Heart right ventricle (tissue), 16 donors: ENCODE results near the gene TCF4. TPM values are rescaled to one million over a fixed set of nuclear protein-coding genes. Genes with fewer than 3 reads are reported as not detected.
A peak's percentile ranks its signal among the peaks of the same experiment; 100 is the strongest.

ENCODE experiments used
- ATAC-seq, 8 donors: fragments of 200-7000 bp; cut with Tn5 transposase; one replicate each; pipeline ENCODE4 v1.9.1; 2020; ENCODE audit warnings: mild to moderate bottlenecking in 8 of 8, moderate library complexity in 8 of 8, moderate number of reproducible peaks in 1 of 8
- DNase-seq, 2 donors: peaks; one replicate each; pipeline ENCODE4 v3.0.0-alpha.2; 2020
- H3K27ac ChIP-seq, 10 donors: fragments of 200-600 bp; sonication (generic) in 2 of 10; one replicate each; pipeline versions ENCODE4 v1.5.0 to v1.8.0; 2020 to 2022; ENCODE audit warnings: mild to moderate bottlenecking in 3 of 10
- H3K27me3 ChIP-seq, 7 donors: fragments of 200-600 bp; one replicate each; pipeline ENCODE4 v1.8.0; 2021 to 2022; ENCODE audit warnings: mild to moderate bottlenecking in 2 of 7
- H3K36me3 ChIP-seq, 9 donors: fragments of 200-600 bp; sonication (generic) in 1 of 9; one replicate each; pipeline versions ENCODE4 v1.5.0 to v1.8.0; 2020 to 2022; ENCODE audit warnings: mild to moderate bottlenecking in 2 of 9
- H3K4me1 ChIP-seq, 9 donors: fragments of 200-600 bp; sonication (generic) in 1 of 9; one replicate each; pipeline versions ENCODE4 v1.5.0 to v1.8.0; 2020 to 2022; ENCODE audit warnings: mild to moderate bottlenecking in 4 of 9
- H3K4me3 ChIP-seq, 10 donors: fragments of 200-600 bp; sonication (generic) in 2 of 10; one replicate each; pipeline versions ENCODE4 v1.5.0 to v1.8.0; 2020 to 2022; ENCODE audit warnings: mild to moderate bottlenecking in 7 of 10, moderate library complexity in 2 of 10
- H3K9me3 ChIP-seq, 11 donors: fragments of 200-600 bp in 10 of 11; sonication (generic) in 2 of 11; one replicate each; pipeline versions ENCODE4 v1.5.0 to v1.8.0; 2013 to 2022; ENCODE audit warnings: mild to moderate bottlenecking in 2 of 11, control low read depth in 1 of 11, moderate library complexity in 1 of 11
- CTCF ChIP-seq, 9 donors: fragments of 200-600 bp; sonication (generic) in 2 of 9; IDR thresholded peaks; one replicate each; pipeline versions ENCODE4 v1.5.0 to v1.8.0; 2021 to 2022; ENCODE audit warnings: antibody characterized with exemption in 9 of 9, mild to moderate bottlenecking in 5 of 9, moderate library complexity in 1 of 9
- WGBS, 2 donors: extraction: QIAGEN DNeasy Blood & Tissue Kit; methylation state at CpG; one replicate each; pipeline ENCODE4 v1.1.7; 2013; ENCODE audit warnings: inconsistent platforms in 1 of 2; 5-methylcytosine and 5-hydroxymethylcytosine counted together
- intact Hi-C, 10 donors: fragments of 100-400 bp; cut with DNase I; formaldehyde crosslinking; loops; one replicate each; pipeline versions ENCODE4 v1.11.1 to v1.14.2; 2022
- polyA plus RNA-seq, 2 donors: library from polyadenylated mRNA; stranded (reverse); fragments of 200-250 nt; gene quantifications; one replicate each; pipeline ENCODE4 v1.2.3, GENCODE V29; 2013
- total RNA-seq, 10 donors: library from RNA; stranded (reverse); fragmentation: NEBNext Ultra II Directional in 3 of 10; extraction: Animal tissue kit (Norgen Biotek cat#: 25700) in 3 of 10; gene quantifications; one replicate each; pipeline versions ENCODE4 v1.2.1 to v1.2.4, GENCODE V29; 2021 to 2023
- donor health status: Arrhythmogenic right ventricular cardiomyopathy.
- donor health status: ischemic (EF 13 %, LVEDD 7.1; RV severe dilation, severe dysfunction).
- donor health status: healthy with polysubstance abuse.
- donor health status: DM: no; HTN: yes; CAD: no.
- donor health status: DM: no; HTN: no; CAD: no.
- donor health status: ischemic (EF 25% LVEDD 6.9; RV normal size, moderate dysfunction).
- donor health status: ischemic (EF 25% LVEDD 5.7; RV mildly dilated, moderate dysfunction).
- donor health status: healthy.
- donor health status: DM: yes; HTN: yes; CAD: no.
- donor health status: Ischemic cardiomyopathy.
- donor health status: ischemic (EF 35%, LVEDD 5.7; RV mildly dilated, moderate dysfunction).
- donor health status: nonischemic (EF 11% LVEDD 7.7; RV severe dilation, severe dysfunction).
- donor health status: DM: yes; HTN: yes; CAD: no.
- donor health status: PGD.
- donor health status: ischemic (EF 29% LVEDD 5.4; RV normal size, mild dysfunction).
- donor health status: nonischemic (EF 23%, LVEDD 6.1; RV moderate dilation, normal function).

TCF4 gene
- total and polyA plus RNA-seq, 12 donors: 12.6 to 90.1 (median 65.5) TPM

- Histone ChIP-seq H3K36me3 (peaks cover 0 to 10% (median 0%) of the 10 kb centered on the region in 9 donors), H3K27ac (no peak overlapping the region), H3K4me3 (no peak overlapping the region), H3K27me3 (no peaks in the 10 kb centered on the region), H3K9me3 (no peaks in the 10 kb centered on the region), H3K4me1 (peaks cover 2 to 99% (median 89%) of the 10 kb centered on the region in 9 donors)
- intact Hi-C loops: no loop called here
- no peak for TF ChIP-seq CTCF (IDR thresholded peaks at IDR 0.05)
- DNase-seq (no peak), ATAC-seq (no peak)
- WGBS, 2 donors: 91 to 95% methylated on average over 4 of the region's 4 CpGs
Observed at GRCh38 chr18:55309249-55309648, 278.7 kb downstream of the TCF4 start.

- Histone ChIP-seq H3K36me3 (peaks cover 0 to 10% (median 0%) of the 10 kb centered on the region in 9 donors), H3K27me3 (no peaks in the 10 kb centered on the region), H3K4me3 (no peak overlapping the region), H3K4me1 (peaks cover 0 to 98% (median 86%) of the 10 kb centered on the region in 9 donors), H3K9me3 (no peaks in the 10 kb centered on the region), H3K27ac (no peak overlapping the region)
- ATAC-seq: no peak
- intact Hi-C loops: no loop called here
- 75 to 84% methylated on average over 3 of the region's 3 CpGs for WGBS, 2 donors
- no peak for DNase-seq
- TF ChIP-seq CTCF (IDR thresholded peaks at IDR 0.05): no peak
Observed at GRCh38 chr18:55307505-55307904, 280.5 kb downstream of the TCF4 start.

- TF ChIP-seq CTCF (IDR thresholded peaks at IDR 0.05): no peak
- 65 to 70% methylated on average over 2 of the region's 2 CpGs for WGBS, 2 donors
- H3K4me1 ChIP-seq: peaks cover 0 to 98% (median 80%) of the 10 kb centered on the region in 9 donors
- no peaks in the 10 kb centered on the region for H3K27me3 ChIP-seq
- H3K4me3 ChIP-seq: no peak overlapping the region
- no peak overlapping the region for H3K27ac ChIP-seq
- intact Hi-C loops: no loop called here
- ATAC-seq (no peak), DNase-seq (no peak)
- no peaks in the 10 kb centered on the region for H3K9me3 ChIP-seq
- peaks cover 0 to 10% (median 0%) of the 10 kb centered on the region in 9 donors for H3K36me3 ChIP-seq
Observed at GRCh38 chr18:55306359-55307024, 281.5 kb downstream of the TCF4 start.

- DNase-seq (peak in 1 of 2 donors; percentile 14), ATAC-seq (peak in 6 of 8 donors; percentile 35 to 57 (median 48))
- intact Hi-C loops: no loop called here
- whole genome bisulfite sequencing, 2 donors: 48 to 56% methylated on average over 11 of the region's 11 CpGs
- H3K9me3 ChIP-seq: no peaks in the 10 kb centered on the region
- H3K27ac ChIP-seq: peak overlapping the region in 8 of 10 donors; percentile 5 to 64 (median 32)
- no peaks in the 10 kb centered on the region for H3K36me3 ChIP-seq
- peak overlapping the region in 6 of 10 donors; percentile 2 to 25 (median 12) for H3K4me3 ChIP-seq
- H3K4me1 ChIP-seq: peaks cover 0 to 98% (median 63%) of the 10 kb centered on the region in 9 donors
- no peak for TF ChIP-seq CTCF (IDR thresholded peaks at IDR 0.05)
- no peaks in the 10 kb centered on the region for H3K27me3 ChIP-seq
Observed at GRCh38 chr18:55302167-55302833, 285.7 kb downstream of the TCF4 start.
